Thyroid gland (tissue), 4 donors: ENCODE results near the gene L2HGDH. TPM values are rescaled to one million over a fixed set of nuclear protein-coding genes. Genes with fewer than 3 reads are reported as not detected.

ENCODE experiments used
- DNase-seq, 2 donors: peaks; one replicate each; pipeline ENCODE4 v3.0.0-alpha.2; 2019
- H3K27ac ChIP-seq, 3 donors: fragments of 200-600 bp; sonication (generic); 1 replicate in 2 of 3; 2 replicates in 1 of 3; pipeline ENCODE4 v1.5.1; 2016 to 2019; ENCODE audit warnings: mild to moderate bottlenecking in 1 of 3, moderate library complexity in 1 of 3
- H3K27me3 ChIP-seq: fragments of 200-600 bp; sonication (generic); one replicate; pipeline ENCODE4 v1.5.1; 2019
- H3K36me3 ChIP-seq, 2 donors: fragments of 200-600 bp; sonication (generic); one replicate each; pipeline ENCODE4 v1.5.1; 2016 to 2019
- H3K4me1 ChIP-seq, 2 donors: fragments of 200-600 bp; sonication (generic); one replicate each; pipeline ENCODE4 v1.5.1; 2017 to 2019
- H3K4me3 ChIP-seq, 3 donors: fragments of 200-600 bp; sonication (generic); replicated peaks in 1 of 3; 1 replicate in 2 of 3; 2 replicates in 1 of 3; pipeline ENCODE4 v1.5.1; 2016; ENCODE audit warnings: mild to moderate bottlenecking in 1 of 3
- H3K9me3 ChIP-seq: fragments of 200-600 bp; sonication (generic); one replicate; pipeline ENCODE4 v1.5.1; 2017
- POLR2A ChIP-seq, 2 donors: fragments of 450-650 bp; IDR thresholded peaks; one replicate each; pipeline ENCODE4 v1.6.1; 2017; ENCODE audit warnings: antibody characterized with exemption in 2 of 2, mild to moderate bottlenecking in 2 of 2, moderate library complexity in 1 of 2
- WGBS, 2 donors: methylation state at CpG; one replicate each; pipeline ENCODE4 v1.1.5; 2017; 5-methylcytosine and 5-hydroxymethylcytosine counted together
- intact Hi-C: fragments of 100-400 bp; cut with DNase I; formaldehyde crosslinking; loops from one replicate; pipeline ENCODE4 v1.15.1; 2023
- total RNA-seq, 4 donors: library from RNA; depleted of rRNA; stranded (reverse); fragments of >200 nt; gene quantifications; one replicate each; pipeline ENCODE4 v1.2.3, GENCODE V29; 2016
- TF ChIP-seq, protein P1 (sequence below), 6 experiments: fragments of 200-600 bp in 3 of 6; fragments of 450-650 bp in 3 of 6; sonication (generic) in 3 of 6; IDR thresholded peaks; one replicate each; pipeline ENCODE4 v1.5.1; 2016 to 2019; ENCODE audit warnings: antibody characterized with exemption in 6 of 6, mild to moderate bottlenecking in 2 of 6, inconsistent platforms in 1 of 6, moderate library complexity in 1 of 6

L2HGDH gene
- total RNA-seq, 4 donors from 2014 or later, result 8.7 to 10.9 (median 9.7) TPM

DNA sequence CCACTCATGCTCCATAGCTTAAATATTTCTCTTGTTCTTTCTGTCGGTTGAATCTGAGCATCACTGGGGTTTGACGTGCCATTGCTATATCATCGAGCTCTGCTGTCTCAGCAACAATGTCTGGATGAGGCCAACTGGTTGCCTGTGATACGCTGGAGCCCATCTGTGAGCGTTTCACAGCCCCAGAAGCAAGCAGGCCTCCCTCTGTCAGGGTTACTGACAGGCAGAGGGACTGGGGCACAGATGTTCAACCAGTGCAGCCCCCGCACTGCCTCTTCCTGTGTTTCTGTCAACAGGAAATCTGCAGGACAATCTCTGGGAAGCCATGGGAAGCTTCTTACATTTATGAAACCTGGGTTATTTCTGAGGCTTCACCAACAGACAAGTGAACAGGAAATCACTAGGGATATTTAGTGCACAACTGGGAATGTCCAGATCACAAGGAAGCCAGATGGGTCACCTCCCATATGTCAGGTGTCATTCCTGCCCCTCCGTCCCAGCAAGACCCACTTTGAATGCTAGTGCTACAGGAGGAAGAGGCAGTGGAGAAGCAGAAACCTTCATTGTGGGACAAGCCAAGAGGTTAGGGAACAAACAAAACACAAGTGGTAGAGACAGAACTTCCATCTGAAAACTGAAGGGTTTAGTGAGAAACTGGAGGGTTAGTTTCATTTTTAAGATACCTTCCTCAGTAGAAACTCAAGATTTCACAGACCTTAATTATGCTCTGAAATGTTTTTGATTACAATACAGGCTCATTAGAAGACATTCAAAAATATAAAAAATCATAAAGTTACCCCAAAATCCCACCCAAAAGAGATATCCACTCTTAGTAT lies 24.2 kb upstream of the L2HGDH start:
- TF ChIP-seq, protein P1, sequence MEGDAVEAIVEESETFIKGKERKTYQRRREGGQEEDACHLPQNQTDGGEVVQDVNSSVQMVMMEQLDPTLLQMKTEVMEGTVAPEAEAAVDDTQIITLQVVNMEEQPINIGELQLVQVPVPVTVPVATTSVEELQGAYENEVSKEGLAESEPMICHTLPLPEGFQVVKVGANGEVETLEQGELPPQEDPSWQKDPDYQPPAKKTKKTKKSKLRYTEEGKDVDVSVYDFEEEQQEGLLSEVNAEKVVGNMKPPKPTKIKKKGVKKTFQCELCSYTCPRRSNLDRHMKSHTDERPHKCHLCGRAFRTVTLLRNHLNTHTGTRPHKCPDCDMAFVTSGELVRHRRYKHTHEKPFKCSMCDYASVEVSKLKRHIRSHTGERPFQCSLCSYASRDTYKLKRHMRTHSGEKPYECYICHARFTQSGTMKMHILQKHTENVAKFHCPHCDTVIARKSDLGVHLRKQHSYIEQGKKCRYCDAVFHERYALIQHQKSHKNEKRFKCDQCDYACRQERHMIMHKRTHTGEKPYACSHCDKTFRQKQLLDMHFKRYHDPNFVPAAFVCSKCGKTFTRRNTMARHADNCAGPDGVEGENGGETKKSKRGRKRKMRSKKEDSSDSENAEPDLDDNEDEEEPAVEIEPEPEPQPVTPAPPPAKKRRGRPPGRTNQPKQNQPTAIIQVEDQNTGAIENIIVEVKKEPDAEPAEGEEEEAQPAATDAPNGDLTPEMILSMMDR (IDR thresholded peaks at IDR 0.05), result no peak
- no peak for TF ChIP-seq POLR2A (IDR thresholded peaks at IDR 0.05)
- Histone ChIP-seq H3K9me3 (no peaks in the 10 kb centered on the region), H3K36me3 (peaks cover 0 to 3% of the 10 kb centered on the region in 2 donors), H3K4me3 (no peak overlapping the region), H3K27me3 (no peaks in the 10 kb centered on the region), H3K4me1 (peaks cover 20 to 23% of the 10 kb centered on the region in 2 donors), H3K27ac (peak overlapping the region; percentile 63 to 90 (median 77))
- peak; percentile 18 to 32 for DNase-seq
- WGBS, 2 donors, result 36 to 53% methylated on average over 7 of the region's 7 CpGs
- intact Hi-C loops, result no loop called here

DNA sequence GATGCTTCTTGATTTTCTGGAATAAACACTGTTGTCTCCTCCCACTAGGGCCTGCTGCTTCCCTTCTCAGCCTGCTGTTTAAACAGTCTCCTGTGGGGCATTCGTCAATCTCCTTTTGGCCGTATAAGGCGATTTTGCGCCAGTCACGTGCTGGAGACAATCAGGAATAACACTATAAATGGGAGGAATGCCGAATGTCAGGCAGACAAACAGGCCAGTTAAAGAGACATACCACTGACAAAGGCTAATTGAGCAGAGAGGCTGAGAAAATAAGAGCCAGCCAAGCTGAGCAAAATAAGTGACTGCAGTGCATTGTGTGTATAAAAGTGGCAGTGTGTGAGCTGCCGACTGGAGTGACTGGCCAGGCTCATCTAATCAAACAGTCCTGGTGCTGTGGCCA lies 23.4 kb upstream of the L2HGDH start:
- peak; percentile 84 to 92 for DNase-seq
- Histone ChIP-seq H3K4me1 (peaks cover 20 to 23% of the 10 kb centered on the region in 2 donors), H3K9me3 (no peaks in the 10 kb centered on the region), H3K4me3 (no peak overlapping the region), H3K36me3 (peaks cover 0 to 4% of the 10 kb centered on the region in 2 donors), H3K27ac (peak overlapping the region; percentile 63 to 90 (median 77)), H3K27me3 (no peaks in the 10 kb centered on the region)
- intact Hi-C loops, result no loop called here
- TF ChIP-seq, protein P1 (IDR thresholded peaks at IDR 0.05), result peak in 4 of 6 experiments; percentile 9 to 47 (median 24)
- peak in 1 of 2 donors; percentile 76 for TF ChIP-seq POLR2A (IDR thresholded peaks at IDR 0.05)
- 11 to 15% methylated on average over 7 of the region's 7 CpGs for WGBS, 2 donors

DNA sequence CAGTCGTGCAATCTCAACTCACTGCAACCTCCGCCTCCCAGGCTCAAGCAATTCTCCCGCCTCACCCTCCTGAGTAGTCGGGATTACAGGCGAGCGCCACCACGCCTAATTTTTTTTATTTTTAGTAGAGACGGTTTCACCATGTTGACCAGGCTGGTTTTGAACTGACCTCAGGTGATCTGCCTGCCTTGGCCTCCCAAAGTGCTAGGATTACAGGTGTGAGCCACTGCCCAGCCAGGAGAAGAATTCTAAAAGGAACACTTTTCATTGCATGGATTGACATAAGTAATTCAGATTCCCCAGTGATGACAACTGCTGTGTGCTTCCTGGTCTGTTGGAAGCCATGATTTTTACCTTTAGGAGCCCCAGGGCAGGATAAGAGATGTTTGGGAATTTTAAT lies 22.2 kb upstream of the L2HGDH start:
- H3K36me3 ChIP-seq, result peaks cover 4 to 12% of the 10 kb centered on the region in 2 donors
- no peaks in the 10 kb centered on the region for H3K27me3 ChIP-seq
- peak overlapping the region; percentile 63 to 90 (median 77) for H3K27ac ChIP-seq
- peaks cover 20 to 23% of the 10 kb centered on the region in 2 donors for H3K4me1 ChIP-seq
- WGBS, 2 donors, result 96% methylated on average over 8 of the region's 8 CpGs
- DNase-seq, result no peak
- no peak overlapping the region for H3K4me3 ChIP-seq
- H3K9me3 ChIP-seq, result no peaks in the 10 kb centered on the region
- TF ChIP-seq POLR2A (IDR thresholded peaks at IDR 0.05), result no peak
- TF ChIP-seq, protein P1 (IDR thresholded peaks at IDR 0.05), result no peak
- intact Hi-C loops, result no loop called here

DNA sequence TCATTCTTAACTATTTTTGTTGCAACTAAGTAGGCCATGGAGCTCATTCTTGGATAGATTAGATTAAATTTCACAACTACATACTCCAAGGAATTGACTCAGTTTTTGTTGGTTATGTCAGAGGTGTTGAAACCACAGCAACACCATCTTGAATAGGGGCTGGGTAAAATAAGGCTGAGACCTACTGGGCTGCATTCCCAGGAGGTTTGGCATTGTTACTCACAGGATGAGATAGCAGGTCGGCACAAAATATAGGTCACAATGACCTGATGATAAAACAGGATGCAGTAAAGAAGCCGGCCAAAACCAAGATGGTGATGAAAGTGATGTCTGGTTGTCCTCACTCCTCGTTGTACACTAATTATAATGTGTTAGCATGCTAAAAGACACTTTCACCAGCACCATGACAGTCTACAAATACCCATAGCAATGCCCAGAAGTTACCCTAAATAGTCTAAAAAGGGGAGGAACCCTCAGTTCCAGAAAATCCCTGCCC lies 21.0 kb upstream of the L2HGDH start:
- no peak overlapping the region for H3K4me3 ChIP-seq
- TF ChIP-seq POLR2A (IDR thresholded peaks at IDR 0.05), result no peak
- TF ChIP-seq, protein P1 (IDR thresholded peaks at IDR 0.05), result no peak
- H3K27me3 ChIP-seq, result no peaks in the 10 kb centered on the region
- DNase-seq, result no peak
- intact Hi-C loops, result no loop called here
- peak overlapping the region in 1 of 3 donors; percentile 26 for H3K27ac ChIP-seq
- peaks cover 20 to 23% of the 10 kb centered on the region in 2 donors for H3K4me1 ChIP-seq
- 71 to 79% methylated on average over 3 of the region's 3 CpGs for WGBS, 2 donors
- no peaks in the 10 kb centered on the region for H3K9me3 ChIP-seq
- peaks cover 9 to 12% of the 10 kb centered on the region in 2 donors for H3K36me3 ChIP-seq

DNA sequence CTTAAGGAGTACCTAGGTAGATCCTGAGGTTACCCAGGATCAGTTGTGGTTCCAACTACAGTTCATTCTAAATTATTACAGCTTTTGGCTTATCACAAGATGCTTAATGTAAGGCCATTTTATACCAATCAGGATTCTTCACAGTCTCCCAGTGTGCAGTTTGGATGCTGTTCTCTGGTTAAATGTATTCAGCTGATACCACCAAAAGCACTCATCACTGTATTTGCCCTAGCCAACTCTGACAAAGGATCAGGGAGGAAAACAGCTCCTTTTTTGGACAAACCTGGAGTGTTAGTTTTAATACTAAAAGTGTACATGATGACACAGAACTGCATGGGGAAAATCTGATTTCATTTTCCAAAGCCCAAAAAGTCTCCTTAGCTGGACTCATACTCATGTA lies 19.6 kb upstream of the L2HGDH start:
- no peaks in the 10 kb centered on the region for H3K27me3 ChIP-seq
- no peak for TF ChIP-seq POLR2A (IDR thresholded peaks at IDR 0.05)
- TF ChIP-seq, protein P1 (IDR thresholded peaks at IDR 0.05), result no peak
- H3K9me3 ChIP-seq, result no peaks in the 10 kb centered on the region
- H3K27ac ChIP-seq, result no peak overlapping the region
- peaks cover 20 to 23% of the 10 kb centered on the region in 2 donors for H3K4me1 ChIP-seq
- DNase-seq, result no peak
- peaks cover 9 to 15% of the 10 kb centered on the region in 2 donors for H3K36me3 ChIP-seq
- intact Hi-C loops, result no loop called here
- H3K4me3 ChIP-seq, result no peak overlapping the region
